ENCODE results near the gene HLA-A.

- no peak for TF ChIP-seq CTCF (conservative IDR thresholded peaks at IDR 0.05 in 1 of 2, IDR thresholded peaks at IDR 0.05 in 1 of 2; ENCODE audit: extremely low read depth in 1 of 2, insufficient read depth in 1 of 2, low read depth in 1 of 2, low read length in 2 of 2)
- no peak for TF ChIP-seq EZH2 (IDR thresholded peaks at IDR 0.05; ENCODE audit: borderline replicate concordance, low read length)
Observed at GRCh38 chr6:29953001-29953441, 10.7 kb downstream of the HLA-A start.

Measured in mammary epithelial cell (primary cell).